ENCODE data around the gene KLHL9. TPM values are rescaled to one million over a fixed set of nuclear protein-coding genes. Genes with fewer than 3 reads are reported as not detected.

The KLHL9 gene
- polyA plus RNA-seq, 1 of the 3 experiments (the other 2 are of a cell fraction), result 6.8 TPM

- H2AFZ ChIP-seq (ENCODE audit: low read depth), result no peak overlapping the region
- POLR2A ChIA-PET, result no interaction called here
- DNase-seq, result no peak
- H3F3A ChIP-seq (replicated peaks; ENCODE audit: insufficient read depth), result no peaks in the 10 kb centered on the region
- no peaks in the 10 kb centered on the region for H3K36me3 ChIP-seq (replicated peaks in 1 of 2; ENCODE audit: control insufficient read depth in 1 of 2, insufficient read depth in 2 of 2, low read length in 1 of 2)
- no peaks in the 10 kb centered on the region for H3K9me2 ChIP-seq
- H3K9ac ChIP-seq, result no peak overlapping the region
- TF ChIP-seq NRF1 (IDR thresholded peaks at IDR 0.05; ENCODE audit: low read depth, low read length) (no peak), EP300 (IDR thresholded peaks at IDR 0.05; ENCODE audit: borderline replicate concordance in 1 of 2, low read depth in 1 of 2, low read length in 1 of 2) (no peak), NFIC (IDR thresholded peaks at IDR 0.05; ENCODE audit: borderline replicate concordance) (no peak), MAX (IDR thresholded peaks at IDR 0.05; ENCODE audit: low read depth) (no peak), FOSL2 (IDR thresholded peaks at IDR 0.05; ENCODE audit: borderline replicate concordance, low read depth) (no peak), ZBTB33 (IDR thresholded peaks at IDR 0.05; ENCODE audit: borderline replicate concordance, low read depth) (no peak), TEAD4 (IDR thresholded peaks at IDR 0.05; ENCODE audit: borderline replicate concordance, insufficient read depth) (no peak), POLR2AphosphoS5 (IDR thresholded peaks at IDR 0.05; ENCODE audit: low read depth, low read length) (no peak), JUND (IDR thresholded peaks at IDR 0.05) (no peak), MEF2A (IDR thresholded peaks at IDR 0.05; ENCODE audit: borderline replicate concordance, low read depth) (no peak), USF1 (IDR thresholded peaks at IDR 0.05; ENCODE audit: borderline replicate concordance, low read depth) (no peak), MXI1 (IDR thresholded peaks at IDR 0.05; ENCODE audit: low read depth, low read length) (no peak), SMC3 (IDR thresholded peaks at IDR 0.05; ENCODE audit: low read depth, low read length) (no peak), REST (IDR thresholded peaks at IDR 0.05; ENCODE audit: low read depth, low read length) (no peak), CTCF (IDR thresholded peaks at IDR 0.05) (no peak)
- H3K27ac ChIP-seq (ENCODE audit: low read depth in 2 of 2, low read length in 1 of 2), result no peak overlapping the region
- WGBS (ENCODE audit: low lambda C conversion rate), result 17% methylated on average over 2 of the region's 2 CpGs
- H3K27me3 ChIP-seq (ENCODE audit: insufficient read depth), result no peaks in the 10 kb centered on the region
- no peak overlapping the region for H3K4me3 ChIP-seq (ENCODE audit: low read depth in 2 of 2, low read length in 1 of 2)
- H3K9me3 ChIP-seq, result no peaks in the 10 kb centered on the region
- H4K20me1 ChIP-seq (ENCODE audit: insufficient read depth), result no peaks in the 10 kb centered on the region
- CTCF ChIA-PET, result interaction anchor here (1.5 kb wide), 1 partner anchor 115 kb away, joined by 5 read pairs; no protein-coding TSS in a partner anchor
- no peaks in the 10 kb centered on the region for H3K79me2 ChIP-seq (ENCODE audit: insufficient read depth)
- no peaks in the 10 kb centered on the region for H3K4me1 ChIP-seq (ENCODE audit: control insufficient read depth in 1 of 2, insufficient read depth in 2 of 2, low read depth in 1 of 2, low read length in 1 of 2)
- no peak overlapping the region for H3K4me2 ChIP-seq
Measured at GRCh38 chr9:21281275-21281674, 53.9 kb downstream of the KLHL9 start.

Other genes with a start within 250 kb of the KLHL9 start
- gene IFNW1, start 193.6 kb downstream of the KLHL9 start, polyA plus RNA-seq (2012; rRNA removed), result not detected in 2 replicates
- not detected in 2 replicates for gene IFNA21, start 168.7 kb downstream of the KLHL9 start, polyA plus RNA-seq (2012; rRNA removed)
- gene IFNA4, start 147.8 kb downstream of the KLHL9 start, polyA plus RNA-seq (2012; rRNA removed), result not detected in 2 replicates
- gene IFNA7, start 133.2 kb downstream of the KLHL9 start, polyA plus RNA-seq (2012; rRNA removed), result not detected in 2 replicates
- gene IFNA10, start 128.3 kb downstream of the KLHL9 start, polyA plus RNA-seq (2012; rRNA removed), result not detected in 2 replicates
- not detected in 2 replicates for gene IFNA16, start 118.1 kb downstream of the KLHL9 start, polyA plus RNA-seq (2012; rRNA removed)
- gene IFNA17, start 107.2 kb downstream of the KLHL9 start, polyA plus RNA-seq (2012; rRNA removed), result not detected in 2 replicates
- not detected in 2 replicates for gene IFNA14, start 95.4 kb downstream of the KLHL9 start, polyA plus RNA-seq (2012; rRNA removed)
- gene IFNA5, start 30.1 kb downstream of the KLHL9 start, polyA plus RNA-seq (2012; rRNA removed), result not detected in 2 replicates
- gene IFNA6, start 15.5 kb upstream of the KLHL9 start, polyA plus RNA-seq (2012; rRNA removed), result not detected in 2 replicates
- gene IFNA13, start 32.7 kb upstream of the KLHL9 start, polyA plus RNA-seq (2012; rRNA removed), result not detected in 2 replicates
- gene IFNA2, start 50.0 kb upstream of the KLHL9 start, polyA plus RNA-seq (2012; rRNA removed), result not detected in 2 replicates
- gene IFNA8, start 73.7 kb upstream of the KLHL9 start, polyA plus RNA-seq (2012; rRNA removed), result not detected in 2 replicates
- not detected in 2 replicates for gene IFNA1, start 105.0 kb upstream of the KLHL9 start, polyA plus RNA-seq (2012; rRNA removed)
- 0.05 and 0.08 TPM in 2 replicates for gene IFNE, start 146.9 kb upstream of the KLHL9 start, polyA plus RNA-seq (2012; rRNA removed)

Data from SK-N-SH (cell line).